GM18519 (cell line): ENCODE data around the gene CSH2.
A peak's percentile ranks its signal among the peaks of the same experiment; 100 is the strongest.

Experiments
- ATAC-seq: cut with Tn5 transposase; IDR thresholded peaks from one replicate; pipeline ENCODE4 v1.9.1; 2021; ENCODE audit warnings: mild to moderate bottlenecking, moderate library complexity; ENCODE audit not compliant: unreplicated experiment, low FRiP score

Gene CSH2

GRCh38 chr17:63837962-63838600 lies 35.4 kb downstream of the CSH2 start:
- ATAC-seq = no peak

- ATAC-seq = no peak
These were observed 36.0 kb downstream of the CSH2 start for GRCh38 chr17:63837480-63837879.

GRCh38 chr17:63836811-63837210 lies 36.7 kb downstream of the CSH2 start:
- ATAC-seq = no peak

- no peak for ATAC-seq
These were observed 38.2 kb downstream of the CSH2 start for GRCh38 chr17:63835167-63835720.

- no peak for ATAC-seq
These were observed 38.9 kb downstream of the CSH2 start for GRCh38 chr17:63834431-63835166.

- ATAC-seq = no peak
These were observed 39.6 kb downstream of the CSH2 start for GRCh38 chr17:63833741-63834373.

- no peak for ATAC-seq
These were observed 40.3 kb downstream of the CSH2 start for GRCh38 chr17:63833026-63833740.

- ATAC-seq = no peak
These were observed 41.0 kb downstream of the CSH2 start for GRCh38 chr17:63832455-63832854.

GRCh38 chr17:63832014-63832413 lies 41.5 kb downstream of the CSH2 start:
- no peak for ATAC-seq

- ATAC-seq = no peak
These were observed 42.0 kb downstream of the CSH2 start for GRCh38 chr17:63831505-63831904.

GRCh38 chr17:63830904-63831491 lies 42.5 kb downstream of the CSH2 start:
- ATAC-seq = no peak

GRCh38 chr17:63830278-63830677 lies 43.2 kb downstream of the CSH2 start:
- no peak for ATAC-seq

GRCh38 chr17:63828936-63829335 lies 44.5 kb downstream of the CSH2 start:
- no peak for ATAC-seq

- ATAC-seq = no peak
These were observed 45.7 kb downstream of the CSH2 start for GRCh38 chr17:63827801-63828221.

GRCh38 chr17:63827002-63827800 lies 46.3 kb downstream of the CSH2 start, which contains the start of the genes FTSJ3 and PSMC5:
Gene FTSJ3, minus strand, starts transcription at chr17:63827663. Its CDS starts 761 bp downstream, at chr17:63826902.
Gene PSMC5, plus strand, starts transcription at chr17:63827431. Its CDS starts 60 bp downstream, at chr17:63827491.
- peak; percentile 53 for ATAC-seq

GRCh38 chr17:63826468-63827001 lies 46.9 kb downstream of the CSH2 start:
- ATAC-seq = no peak

- no peak for ATAC-seq
These were observed 49.1 kb downstream of the CSH2 start for GRCh38 chr17:63824362-63824761.

- no peak for ATAC-seq
These were observed 49.7 kb downstream of the CSH2 start for GRCh38 chr17:63823659-63824331.

GRCh38 chr17:63822537-63822936 lies 50.9 kb downstream of the CSH2 start:
- ATAC-seq = no peak
